ENCODE results near the gene LRRC3C.
A peak's percentile ranks its signal among the peaks of the same experiment; 100 is the strongest.

LRRC3C gene

DNA sequence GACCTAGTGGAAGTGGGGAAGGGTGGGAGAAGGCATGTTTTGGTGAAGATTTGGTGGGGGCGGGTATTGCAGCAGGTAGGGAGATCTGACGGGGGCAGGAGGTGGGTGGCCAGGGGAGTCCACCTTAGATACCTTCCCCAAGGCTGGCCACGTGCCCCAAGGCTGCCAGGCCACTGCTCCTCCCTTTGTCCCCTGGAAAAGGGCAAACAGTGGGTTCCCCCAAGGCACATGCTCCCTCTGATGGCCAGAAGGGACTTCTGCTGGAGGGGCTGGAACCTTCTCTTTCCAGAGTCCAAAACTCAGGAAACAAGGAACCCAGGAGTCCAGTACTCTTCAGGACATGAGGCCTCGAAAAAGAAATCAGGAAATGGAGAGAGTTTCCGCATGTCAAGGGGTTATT lies 46.9 kb downstream of the LRRC3C start:
- DNase-seq (ENCODE audit: low read depth in 4 of 4, low spot score in 1 of 4): no peak

DNA sequence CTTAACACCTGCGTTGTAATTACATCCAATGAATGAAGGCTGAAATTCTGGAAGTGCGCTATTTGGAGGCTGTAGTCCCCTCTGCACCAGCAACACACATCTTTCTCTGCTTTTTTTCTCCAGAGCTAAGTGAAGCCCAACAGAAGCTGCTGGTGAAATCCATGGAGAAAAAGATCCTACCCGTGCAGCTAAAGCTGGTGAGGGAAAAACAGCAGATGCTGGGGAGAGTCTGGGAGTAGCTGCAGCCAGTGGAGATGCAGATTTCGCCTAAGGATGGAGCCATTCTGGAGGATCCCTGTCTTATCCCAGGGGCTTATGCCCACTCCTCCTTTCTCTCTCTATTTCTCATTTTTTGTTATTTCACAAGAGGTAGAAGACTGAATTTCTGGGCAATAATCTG lies 48.3 kb downstream of the LRRC3C start:
- no peak for DNase-seq (ENCODE audit: low read depth in 4 of 4, low spot score in 1 of 4)

- no peak for DNase-seq (ENCODE audit: low read depth in 4 of 4, low spot score in 1 of 4)
Measured at GRCh38 chr17:39979016-39979670, 51.6 kb downstream of the LRRC3C start.

DNA sequence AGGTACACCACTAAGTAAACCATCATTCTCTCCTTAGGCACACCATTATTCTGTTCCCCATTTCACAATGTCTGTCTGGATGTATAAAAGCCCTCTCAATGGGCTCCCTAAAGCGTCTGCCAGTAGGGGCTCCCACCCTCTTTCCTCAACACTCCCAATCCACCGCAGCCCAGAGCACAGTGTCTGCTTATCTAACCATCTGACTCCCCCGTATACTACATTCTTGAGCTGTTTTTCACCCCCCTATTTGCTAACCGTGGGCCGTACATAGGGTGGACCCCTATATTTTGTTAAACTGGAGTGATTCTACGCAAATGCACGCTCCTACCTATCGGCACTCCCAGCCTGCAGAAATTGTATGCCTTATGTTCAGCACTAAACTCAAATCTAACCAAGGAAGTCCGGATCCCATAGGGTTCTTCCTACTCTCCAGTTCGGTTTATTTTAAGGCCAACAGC lies 52.4 kb downstream of the LRRC3C start:
- no peak for DNase-seq (ENCODE audit: low read depth in 4 of 4, low spot score in 1 of 4)

DNA sequence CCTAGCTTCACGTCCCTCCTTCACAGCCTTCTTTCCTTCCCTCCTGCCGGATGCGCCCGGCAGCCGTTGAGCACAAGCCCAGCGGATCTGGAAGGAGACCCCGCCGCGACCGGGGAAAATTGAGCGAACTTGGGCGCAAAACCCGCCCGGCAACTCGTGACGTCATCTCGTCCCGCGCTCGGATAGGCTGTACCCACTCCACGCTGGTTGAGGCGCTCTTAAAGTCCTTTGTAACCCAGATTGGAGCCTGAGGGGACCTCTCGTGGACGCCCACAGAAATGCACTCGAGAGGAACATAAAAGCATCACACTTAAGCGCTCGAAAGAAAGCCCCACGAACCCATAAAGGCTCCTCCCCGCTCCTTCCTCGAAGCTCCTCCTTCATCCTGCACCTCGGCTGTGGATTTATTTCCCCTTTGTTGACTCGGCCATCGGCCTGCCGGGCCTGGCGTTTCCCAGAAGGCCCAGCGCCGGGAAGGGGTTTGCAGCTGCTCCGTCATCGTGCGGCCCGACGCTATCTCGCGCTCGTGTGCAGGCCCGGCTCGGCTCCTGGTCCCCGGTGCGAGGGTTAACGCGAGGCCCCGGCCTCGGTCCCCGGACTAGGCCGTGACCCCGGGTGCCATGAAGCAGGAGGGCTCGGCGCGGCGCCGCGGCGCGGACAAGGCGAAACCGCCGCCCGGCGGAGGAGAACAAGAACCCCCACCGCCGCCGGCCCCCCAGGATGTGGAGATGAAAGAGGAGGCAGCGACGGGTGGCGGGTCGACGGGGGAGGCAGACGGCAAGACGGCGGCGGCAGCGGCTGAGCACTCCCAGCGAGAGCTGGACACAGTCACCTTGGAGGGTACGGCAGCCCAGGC lies 53.0 kb downstream of the LRRC3C start, which contains the start of gene PSMD3:
Gene PSMD3, plus strand, starts transcription at position 457 of the 856 bp plus-strand sequence. Its CDS starts 164 bp downstream, at position 621.
- peak; percentile 93 to 96 (median 94) for DNase-seq (ENCODE audit: low read depth in 4 of 4, low spot score in 1 of 4)

GRCh38 chr17:39981207-39981741 lies 53.7 kb downstream of the LRRC3C start:
- DNase-seq (ENCODE audit: low read depth in 4 of 4, low spot score in 1 of 4): no peak

GRCh38 chr17:39981766-39982375 lies 54.3 kb downstream of the LRRC3C start:
- DNase-seq (ENCODE audit: low read depth in 4 of 4, low spot score in 1 of 4): no peak

DNA sequence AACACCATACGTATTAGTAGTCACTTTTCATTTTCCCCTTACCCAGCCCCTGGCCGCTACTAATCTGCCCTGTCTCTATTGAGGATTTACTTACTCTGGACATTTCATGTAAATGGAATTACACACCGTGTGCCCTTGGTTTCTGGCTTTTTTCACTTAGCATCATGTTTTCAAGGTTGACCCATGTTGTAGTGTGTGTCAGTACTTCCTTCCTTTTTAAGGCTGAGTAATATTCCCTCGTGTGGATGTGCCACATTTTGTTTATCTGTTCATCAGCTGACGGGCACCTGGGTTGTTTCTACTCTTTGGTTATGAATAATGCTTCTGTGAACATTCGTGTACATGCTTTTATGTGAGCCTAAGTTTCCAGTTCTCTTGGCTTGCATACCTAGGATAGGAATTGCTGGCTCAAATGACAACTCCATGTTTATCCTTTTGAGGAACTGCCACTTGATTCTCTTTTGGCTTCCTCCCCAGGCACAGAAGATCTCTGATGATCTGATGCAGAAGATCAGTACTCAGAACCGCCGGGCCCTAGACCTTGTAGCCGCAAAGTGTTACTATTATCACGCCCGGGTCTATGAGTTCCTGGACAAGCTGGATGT lies 60.8 kb downstream of the LRRC3C start:
- no peak for DNase-seq (ENCODE audit: low read depth in 4 of 4, low spot score in 1 of 4)

GRCh38 chr17:39994448-39994847 lies 66.9 kb downstream of the LRRC3C start:
- no peak for DNase-seq (ENCODE audit: low read depth in 4 of 4, low spot score in 1 of 4)
